ENCODE data around the gene STRADB. TPM values are rescaled to one million over a fixed set of nuclear protein-coding genes. Genes with fewer than 3 reads are reported as not detected.

The STRADB gene, protein sequence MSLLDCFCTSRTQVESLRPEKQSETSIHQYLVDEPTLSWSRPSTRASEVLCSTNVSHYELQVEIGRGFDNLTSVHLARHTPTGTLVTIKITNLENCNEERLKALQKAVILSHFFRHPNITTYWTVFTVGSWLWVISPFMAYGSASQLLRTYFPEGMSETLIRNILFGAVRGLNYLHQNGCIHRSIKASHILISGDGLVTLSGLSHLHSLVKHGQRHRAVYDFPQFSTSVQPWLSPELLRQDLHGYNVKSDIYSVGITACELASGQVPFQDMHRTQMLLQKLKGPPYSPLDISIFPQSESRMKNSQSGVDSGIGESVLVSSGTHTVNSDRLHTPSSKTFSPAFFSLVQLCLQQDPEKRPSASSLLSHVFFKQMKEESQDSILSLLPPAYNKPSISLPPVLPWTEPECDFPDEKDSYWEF
- 28.9 and 41.2 TPM in 2 replicates for total RNA-seq (ENCODE audit: low replicate concordance)

DNA sequence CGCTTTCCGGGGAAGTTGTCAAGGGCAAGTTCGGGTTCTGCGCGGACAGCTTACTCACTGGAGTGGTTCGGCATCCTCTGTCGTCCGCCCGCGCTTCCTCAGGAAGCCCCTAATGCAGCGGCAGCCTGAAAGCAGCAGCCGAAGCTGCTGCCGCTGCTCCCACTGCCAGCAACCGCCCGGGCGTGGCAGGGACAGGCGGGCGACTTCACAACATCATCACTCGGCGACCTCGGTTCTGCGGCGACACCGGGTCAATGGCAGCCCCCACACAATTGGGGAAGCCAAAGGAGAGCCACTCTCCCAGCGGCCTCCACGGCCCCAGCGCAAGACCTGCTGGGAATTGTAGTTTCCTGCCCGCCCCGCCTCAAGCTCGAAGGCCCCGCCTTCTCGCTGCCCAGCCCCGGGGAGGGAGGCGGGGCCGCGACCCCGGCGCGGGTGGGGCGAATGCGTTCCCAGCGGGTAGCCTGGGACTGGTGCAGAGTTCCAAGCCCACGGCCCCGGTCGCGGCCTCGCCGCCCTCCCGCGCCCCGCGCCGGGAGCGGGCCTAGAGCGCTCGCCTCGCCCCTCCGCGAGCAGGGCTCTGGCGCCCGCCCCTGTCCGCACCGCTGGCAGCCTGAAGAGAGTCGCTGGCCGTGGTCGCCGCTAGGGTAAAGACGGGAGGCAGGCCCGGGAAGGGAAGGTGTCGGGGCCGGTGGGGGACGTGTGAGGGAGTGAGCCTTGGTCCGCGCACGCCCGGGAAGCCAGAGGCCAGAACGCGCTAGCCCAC, at the start of gene STRADB, which contains the start of gene TRAK2:
Gene STRADB, plus strand, starts transcription at position 449 of the 766 bp plus-strand sequence. CDS start 3,101 bp downstream, outside the sequence.
Gene TRAK2, minus strand, starts transcription at position 167 of the 766 bp plus-strand sequence. CDS start 30,951 bp downstream, outside the sequence.

Other genes starting within 250 kb of the STRADB start
- gene CASP8, start 191.2 kb upstream of the STRADB start, total RNA-seq (ENCODE audit: low replicate concordance), result 11.9 and 12.1 TPM in 2 replicates
- 0.60 and 1.2 TPM in 2 replicates for gene FLACC1, start 94.4 kb upstream of the STRADB start, total RNA-seq (ENCODE audit: low replicate concordance)
- 51.0 and 66.5 TPM in 2 replicates for gene TRAK2, start 282 bp upstream of the STRADB start, total RNA-seq (ENCODE audit: low replicate concordance)
- gene TMEM237, start 191.8 kb downstream of the STRADB start, total RNA-seq (ENCODE audit: low replicate concordance), result 7.7 and 36.5 TPM in 2 replicates
- gene MPP4, start 246.9 kb downstream of the STRADB start, total RNA-seq (ENCODE audit: low replicate concordance), result 0.47 and 1.4 TPM in 2 replicates